Left ventricle myocardium inferior (tissue), 1 donor: ENCODE results near the gene RBM38. TPM values are rescaled to one million over a fixed set of nuclear protein-coding genes. Genes with fewer than 3 reads are reported as not detected.
A peak's percentile ranks its signal among the peaks of the same experiment; 100 is the strongest.

Source experiments
- DNase-seq: peaks from one replicate; pipeline ENCODE4 v3.0.0-alpha.2; 2020
- H3K27ac ChIP-seq: fragments of 200-600 bp; replicated peaks from 2 replicates; pipeline ENCODE4 v1.8.0; 2021
- H3K27me3 ChIP-seq: fragments of 200-600 bp; 2 replicates; pipeline ENCODE4 v1.8.0; 2021; ENCODE audit warnings: low read depth
- H3K36me3 ChIP-seq: fragments of 200-600 bp; 2 replicates; pipeline ENCODE4 v1.8.0; 2021
- H3K4me1 ChIP-seq: fragments of 200-600 bp; 2 replicates; pipeline ENCODE4 v1.8.0; 2021
- H3K4me3 ChIP-seq: fragments of 200-600 bp; 2 replicates; pipeline ENCODE4 v1.8.0; 2021; ENCODE audit warnings: mild to moderate bottlenecking, moderate library complexity
- H3K9me3 ChIP-seq: fragments of 200-600 bp; replicated peaks from 2 replicates; pipeline ENCODE4 v1.8.0; 2021
- intact Hi-C: fragments of 100-400 bp; cut with micrococcal nuclease; formaldehyde crosslinking; loops from one replicate; pipeline ENCODE4 v1.11.0; 2022
- total RNA-seq: library from RNA; stranded (reverse); fragmentation: NEBNext Ultra II Directional; extraction: Animal tissue kit (Norgen Biotek cat#: 25700); gene quantifications from one replicate; pipeline ENCODE4 v1.2.1, GENCODE V29; 2021
- TF ChIP-seq, protein P1 (sequence below): fragments of 200-600 bp; IDR thresholded peaks from 2 replicates; pipeline ENCODE4 v1.8.0; 2021; ENCODE audit warnings: antibody characterized with exemption, mild to moderate bottlenecking, borderline replicate concordance
- donor health status: DM: no; HTN: yes; CAD: no; lungs with severe emphysema.

Gene RBM38
- total RNA-seq, 1 donor from 2014 or later, result 75.5 TPM

DNA sequence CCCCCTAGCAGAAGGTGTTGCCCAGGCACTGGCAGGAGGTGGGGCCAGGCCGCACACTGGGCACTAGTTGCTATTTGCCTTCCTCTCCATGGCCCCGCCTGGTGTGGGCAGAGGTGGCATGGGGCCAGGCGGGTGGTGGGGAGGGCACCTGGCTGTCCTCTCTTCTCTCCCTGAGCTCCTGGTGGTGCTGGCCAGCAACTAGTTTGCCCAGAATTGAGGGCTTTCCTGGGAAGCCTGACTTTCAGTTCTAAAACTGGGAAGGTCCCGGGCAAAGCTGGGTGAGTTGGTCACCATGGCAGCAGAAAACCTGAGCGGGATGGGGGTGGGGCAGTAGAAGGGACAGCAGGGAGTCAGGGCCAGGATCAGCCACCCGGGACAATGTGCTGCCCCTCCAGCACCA is 48.2 kb downstream of the RBM38 start:
- Histone ChIP-seq H3K36me3 (no peaks in the 10 kb centered on the region), H3K27me3 (no peaks in the 10 kb centered on the region), H3K27ac (peak overlapping the region; percentile 90), H3K4me1 (peaks cover 73% of the 10 kb centered on the region), H3K4me3 (no peak overlapping the region), H3K9me3 (peaks cover 11% of the 10 kb centered on the region)
- DNase-seq, result peak; percentile 76
- intact Hi-C loops, result no loop called here
- TF ChIP-seq, protein P1, sequence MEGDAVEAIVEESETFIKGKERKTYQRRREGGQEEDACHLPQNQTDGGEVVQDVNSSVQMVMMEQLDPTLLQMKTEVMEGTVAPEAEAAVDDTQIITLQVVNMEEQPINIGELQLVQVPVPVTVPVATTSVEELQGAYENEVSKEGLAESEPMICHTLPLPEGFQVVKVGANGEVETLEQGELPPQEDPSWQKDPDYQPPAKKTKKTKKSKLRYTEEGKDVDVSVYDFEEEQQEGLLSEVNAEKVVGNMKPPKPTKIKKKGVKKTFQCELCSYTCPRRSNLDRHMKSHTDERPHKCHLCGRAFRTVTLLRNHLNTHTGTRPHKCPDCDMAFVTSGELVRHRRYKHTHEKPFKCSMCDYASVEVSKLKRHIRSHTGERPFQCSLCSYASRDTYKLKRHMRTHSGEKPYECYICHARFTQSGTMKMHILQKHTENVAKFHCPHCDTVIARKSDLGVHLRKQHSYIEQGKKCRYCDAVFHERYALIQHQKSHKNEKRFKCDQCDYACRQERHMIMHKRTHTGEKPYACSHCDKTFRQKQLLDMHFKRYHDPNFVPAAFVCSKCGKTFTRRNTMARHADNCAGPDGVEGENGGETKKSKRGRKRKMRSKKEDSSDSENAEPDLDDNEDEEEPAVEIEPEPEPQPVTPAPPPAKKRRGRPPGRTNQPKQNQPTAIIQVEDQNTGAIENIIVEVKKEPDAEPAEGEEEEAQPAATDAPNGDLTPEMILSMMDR, result no peak

DNA sequence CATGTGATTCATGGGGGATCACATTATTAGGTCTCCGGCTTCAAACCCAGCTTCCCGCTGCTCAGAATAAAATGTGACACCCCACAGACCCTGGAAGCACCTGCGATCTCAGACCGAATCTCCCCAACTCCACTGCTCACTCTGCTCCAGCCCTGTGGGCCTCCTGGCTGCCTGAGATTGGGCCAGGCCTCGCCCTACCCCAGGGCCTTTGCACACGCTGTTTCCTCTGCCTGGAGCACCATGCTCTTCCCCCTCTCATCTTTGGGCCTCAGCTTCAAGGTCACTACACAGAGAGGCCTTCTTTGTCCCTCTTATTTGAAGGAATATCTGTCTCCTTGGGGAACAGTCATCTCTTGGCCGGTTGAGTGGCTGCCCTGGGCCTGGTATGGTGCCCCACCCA is 48.8 kb downstream of the RBM38 start:
- Histone ChIP-seq H3K27me3 (no peaks in the 10 kb centered on the region), H3K27ac (peak overlapping the region; percentile 90), H3K36me3 (no peaks in the 10 kb centered on the region), H3K9me3 (peaks cover 11% of the 10 kb centered on the region), H3K4me1 (peaks cover 73% of the 10 kb centered on the region), H3K4me3 (no peak overlapping the region)
- TF ChIP-seq, protein P1, result no peak
- intact Hi-C loops, result no loop called here
- DNase-seq, result no peak

DNA sequence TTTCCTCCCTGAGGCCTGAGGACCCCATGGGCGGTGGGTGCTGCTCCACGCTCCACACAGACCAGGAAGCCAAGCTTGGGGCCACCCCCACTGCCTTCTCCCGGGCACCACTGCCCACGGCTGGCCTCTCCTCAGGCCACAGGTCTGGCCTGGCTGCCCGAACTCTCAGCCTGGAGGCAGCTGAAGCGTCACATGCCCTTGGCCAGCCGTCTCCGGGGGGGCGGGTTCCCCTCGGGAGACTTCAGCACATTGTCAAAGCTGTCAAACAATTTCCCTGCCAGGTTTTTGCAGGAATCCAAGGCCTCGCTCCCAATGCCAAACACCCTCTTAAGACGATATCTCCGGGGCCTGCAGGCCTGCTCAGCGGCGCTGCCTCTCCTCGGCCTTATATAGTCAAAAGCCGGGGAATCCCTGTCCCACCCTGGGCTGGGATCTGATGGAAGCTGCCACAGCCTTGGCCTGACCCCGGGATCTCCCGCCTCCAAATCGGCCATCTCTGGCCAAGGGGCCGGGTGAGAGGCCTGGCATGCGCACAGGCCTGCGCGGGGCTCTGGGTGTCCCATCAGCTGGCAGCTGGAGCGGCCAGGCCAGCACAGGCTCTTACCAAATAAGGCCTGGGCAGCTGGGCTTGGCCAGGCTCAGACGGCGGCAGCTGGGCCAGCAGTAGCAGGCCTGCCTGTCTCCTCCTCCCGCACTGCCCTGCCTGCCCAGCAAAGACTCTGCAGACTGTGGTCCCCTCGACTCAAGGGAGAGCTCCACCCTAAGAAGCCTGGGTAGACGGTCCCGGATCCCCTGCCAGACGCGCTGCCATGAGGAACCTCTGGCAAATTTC is 49.7 kb downstream of the RBM38 start:
- intact Hi-C loops, result no loop called here
- H3K27me3 ChIP-seq, result no peaks in the 10 kb centered on the region
- no peaks in the 10 kb centered on the region for H3K36me3 ChIP-seq
- TF ChIP-seq, protein P1, result no peak
- peak overlapping the region; percentile 90 for H3K27ac ChIP-seq
- peaks cover 11% of the 10 kb centered on the region for H3K9me3 ChIP-seq
- DNase-seq, result peak; percentile 86
- H3K4me1 ChIP-seq, result peaks cover 71% of the 10 kb centered on the region
- H3K4me3 ChIP-seq, result peak overlapping the region; percentile 38

DNA sequence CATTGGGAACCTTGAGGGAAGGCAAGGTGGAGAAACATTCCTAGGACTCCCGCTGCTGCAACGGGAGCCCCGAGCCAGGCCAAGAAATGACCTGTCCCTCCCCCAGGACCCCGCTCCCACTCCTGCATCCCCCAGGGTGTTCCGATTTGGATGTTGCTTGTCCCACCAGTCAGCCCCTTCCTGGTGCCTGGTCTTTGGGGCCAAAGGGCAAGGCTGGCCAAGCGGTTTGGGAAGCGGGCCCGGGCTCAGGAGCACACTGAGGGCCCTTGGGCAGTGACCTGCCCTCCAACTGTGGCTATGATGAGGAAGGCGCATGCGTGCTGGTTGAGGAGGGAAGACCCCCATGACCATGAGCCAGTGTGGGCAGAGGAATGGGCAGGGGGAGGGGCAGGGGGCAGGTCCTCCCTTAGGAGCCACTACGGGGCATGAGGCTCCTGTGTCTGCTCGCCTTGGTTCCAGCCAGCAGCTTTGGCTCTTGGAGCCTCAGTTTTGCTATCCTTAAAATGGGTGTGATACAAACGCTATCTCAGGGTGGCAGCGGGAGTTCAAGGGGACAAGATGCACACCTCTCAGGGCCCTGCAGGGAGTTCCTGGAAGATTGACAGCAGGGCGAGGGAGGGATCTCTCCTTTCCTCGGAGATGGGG is 50.4 kb downstream of the RBM38 start:
- H3K4me1 ChIP-seq, result peaks cover 65% of the 10 kb centered on the region
- peak overlapping the region; percentile 90 for H3K27ac ChIP-seq
- intact Hi-C loops, result no loop called here
- no peaks in the 10 kb centered on the region for H3K27me3 ChIP-seq
- H3K4me3 ChIP-seq, result peak overlapping the region; percentile 38
- TF ChIP-seq, protein P1, result no peak
- peaks cover 11% of the 10 kb centered on the region for H3K9me3 ChIP-seq
- DNase-seq, result no peak
- no peaks in the 10 kb centered on the region for H3K36me3 ChIP-seq

DNA sequence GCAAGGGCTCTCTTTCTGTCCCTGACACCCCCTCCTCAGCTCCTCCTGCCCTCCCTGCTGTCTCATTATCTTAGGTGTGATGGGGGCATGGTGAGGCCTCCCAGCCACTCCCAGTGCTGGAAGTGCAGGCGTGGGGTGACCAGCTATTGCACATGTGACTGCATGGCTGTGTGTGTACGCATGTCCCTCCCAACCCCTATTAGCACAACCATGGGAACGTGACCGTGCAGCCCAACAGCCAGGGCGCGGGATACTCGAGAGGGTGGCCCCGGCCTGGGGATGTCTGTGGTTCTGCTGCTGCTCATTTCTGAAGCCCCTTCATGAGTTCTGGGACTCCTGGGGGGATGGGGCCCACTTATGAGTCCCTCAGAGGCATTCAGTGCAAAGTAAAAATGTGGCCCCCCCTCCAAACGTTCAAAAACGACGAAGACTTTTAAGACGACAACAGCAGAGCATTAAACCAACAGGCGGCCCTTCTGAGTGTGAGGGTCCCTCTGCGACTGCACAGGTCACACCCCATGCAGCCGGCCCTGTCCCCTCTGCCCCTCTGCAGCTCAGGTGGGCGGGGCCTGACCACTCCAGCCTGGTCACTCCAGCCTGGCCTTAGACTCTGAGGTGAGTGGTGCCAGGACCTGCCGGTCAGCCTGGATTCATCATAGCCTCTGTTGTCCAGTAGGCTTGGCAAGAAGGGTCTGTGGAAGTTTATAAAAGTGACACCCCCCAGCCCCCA is 51.1 kb downstream of the RBM38 start:
- peak overlapping the region; percentile 90 for H3K27ac ChIP-seq
- intact Hi-C loops, result no loop called here
- no peaks in the 10 kb centered on the region for H3K36me3 ChIP-seq
- H3K4me3 ChIP-seq, result no peak overlapping the region
- TF ChIP-seq, protein P1, result no peak
- no peaks in the 10 kb centered on the region for H3K27me3 ChIP-seq
- peaks cover 10% of the 10 kb centered on the region for H3K9me3 ChIP-seq
- H3K4me1 ChIP-seq, result peaks cover 67% of the 10 kb centered on the region
- DNase-seq, result no peak
